CD4-positive, alpha-beta T cell treated with Interleukin-17A for 4 hours (primary cell): ENCODE data around the gene DUOX2.
"Not testable (repeated sequence)": the region's sequence is repeated elsewhere in the genome, so short reads cannot be mapped to it uniquely, and the experiment has no call there.

Source experiments
- DNase-seq: peaks from one replicate; pipeline ENCODE4 v3.0.0-alpha.2; 2020; ENCODE audit warnings: mixed read lengths

The DUOX2 gene

GRCh38 chr15:45118996-45119395 is 5.0 kb upstream of the DUOX2 start:
- DNase-seq: no peak

DNA sequence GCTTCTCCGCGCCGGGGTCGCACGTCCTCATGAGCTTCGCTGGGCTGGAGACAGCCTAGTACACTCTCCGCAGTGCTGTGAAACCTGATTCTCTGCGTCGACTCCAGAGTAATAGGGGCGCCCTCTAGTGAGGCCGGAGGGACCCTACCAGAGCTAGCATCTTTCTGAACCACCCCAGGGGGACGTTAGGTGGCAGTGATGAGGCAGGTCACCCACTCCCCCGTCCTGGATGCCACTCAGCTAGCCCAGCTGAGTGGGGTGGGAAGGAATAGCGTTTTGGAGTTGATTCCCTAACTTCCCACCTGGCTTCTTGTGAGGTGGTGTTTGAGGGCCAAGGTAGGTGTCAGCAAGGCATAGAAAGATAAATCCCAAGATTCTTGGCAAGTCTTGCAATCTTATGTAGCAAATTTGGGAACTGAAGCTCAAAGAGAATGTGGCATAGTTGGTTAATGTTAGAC is 4.2 kb upstream of the DUOX2 start:
- DNase-seq: peak; percentile 86

DNA sequence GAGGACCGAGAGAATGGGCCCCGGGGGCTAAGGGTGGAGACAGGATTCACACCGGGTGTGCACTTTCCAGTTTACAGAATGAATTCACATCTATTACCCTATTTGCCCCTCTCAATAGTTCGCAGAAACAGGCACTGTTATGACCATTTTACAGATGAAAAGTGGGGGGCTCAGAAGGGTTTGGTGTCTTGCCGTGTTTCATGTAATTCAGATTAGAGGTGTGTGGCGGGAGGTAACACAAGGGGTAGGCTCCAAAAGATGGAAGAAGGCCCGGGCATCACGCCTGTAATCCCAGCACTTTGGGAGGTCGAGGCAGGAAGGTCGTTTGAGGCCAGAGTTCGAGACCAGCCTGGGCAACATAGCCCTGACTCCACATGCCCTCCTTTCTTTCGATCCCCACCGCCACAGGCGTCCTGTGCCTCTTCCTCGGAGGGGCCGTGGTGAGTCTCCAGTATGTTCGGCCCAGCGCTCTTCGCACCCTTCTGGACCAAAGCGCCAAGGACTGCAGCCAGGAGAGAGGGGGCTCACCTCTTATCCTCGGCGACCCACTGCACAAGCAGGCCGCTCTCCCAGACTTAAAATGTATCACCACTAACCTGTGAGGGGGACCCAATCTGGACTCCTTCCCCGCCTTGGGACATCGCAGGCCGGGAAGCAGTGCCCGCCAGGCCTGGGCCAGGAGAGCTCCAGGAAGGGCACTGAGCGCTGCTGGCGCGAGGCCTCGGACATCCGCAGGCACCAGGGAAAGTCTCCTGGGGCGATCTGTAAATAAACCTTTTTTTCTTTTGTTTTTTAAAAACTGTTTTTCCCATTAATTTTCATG is 3.5 kb upstream of the DUOX2 start:
- DNase-seq: no peak

DNA sequence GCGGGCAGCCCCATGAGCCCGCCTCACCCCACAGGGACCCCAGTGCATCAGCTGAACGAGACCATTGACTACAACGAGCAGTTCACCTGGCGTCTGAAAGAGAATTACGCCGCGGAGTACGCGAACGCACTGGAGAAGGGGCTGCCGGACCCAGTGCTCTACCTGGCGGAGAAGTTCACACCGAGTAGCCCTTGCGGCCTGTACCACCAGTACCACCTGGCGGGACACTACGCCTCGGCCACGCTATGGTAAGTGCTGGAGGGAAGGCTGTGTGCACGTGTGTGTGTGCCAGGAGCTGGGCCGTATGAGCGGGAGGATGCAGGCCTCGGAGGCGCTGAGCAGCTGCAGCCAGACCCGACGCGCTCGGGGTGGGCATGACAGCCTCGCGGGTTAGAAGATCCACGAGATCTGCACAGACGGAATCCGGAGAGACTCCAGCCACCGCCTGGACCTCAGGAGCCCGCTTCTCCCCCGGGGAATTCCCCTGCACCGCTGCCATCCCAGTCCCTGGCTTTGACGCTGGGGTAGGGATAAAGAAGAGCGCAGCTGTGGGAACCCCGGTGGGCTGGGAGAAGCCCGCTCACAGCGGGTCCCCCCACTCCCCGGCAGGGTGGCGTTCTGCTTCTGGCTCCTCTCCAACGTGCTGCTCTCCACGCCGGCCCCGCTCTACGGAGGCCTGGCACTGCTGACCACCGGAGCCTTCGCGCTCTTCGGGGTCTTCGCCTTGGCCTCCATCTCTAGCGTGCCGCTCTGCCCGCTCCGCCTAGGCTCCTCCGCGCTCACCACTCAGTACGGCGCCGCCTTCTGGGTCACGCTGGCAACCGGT is 2.7 kb upstream of the DUOX2 start:
- DNase-seq: peak; percentile 29

- no peak for DNase-seq
Observed at GRCh38 chr15:45116006-45116481, 2.1 kb upstream of the DUOX2 start.

GRCh38 chr15:45115312-45115820 is 1.4 kb upstream of the DUOX2 start:
- no peak for DNase-seq

DNA sequence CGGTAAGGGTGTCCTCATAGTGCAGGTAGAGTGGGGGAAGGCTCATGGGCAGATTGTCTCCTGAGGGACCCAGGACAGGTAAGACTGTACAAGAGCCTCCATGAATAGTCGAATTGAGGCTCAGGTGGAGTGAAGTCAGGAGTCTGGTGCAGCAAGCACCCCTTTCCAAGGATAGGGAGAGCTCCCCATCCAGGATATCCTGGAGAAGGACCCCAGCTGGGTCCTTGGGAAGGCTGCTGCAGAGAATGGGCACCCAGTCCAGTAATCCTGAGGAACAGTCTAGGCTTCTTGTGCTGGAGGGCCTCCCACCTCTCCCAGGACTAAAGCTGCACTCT is 746 bp upstream of the DUOX2 start:
- DNase-seq: no peak

DNA sequence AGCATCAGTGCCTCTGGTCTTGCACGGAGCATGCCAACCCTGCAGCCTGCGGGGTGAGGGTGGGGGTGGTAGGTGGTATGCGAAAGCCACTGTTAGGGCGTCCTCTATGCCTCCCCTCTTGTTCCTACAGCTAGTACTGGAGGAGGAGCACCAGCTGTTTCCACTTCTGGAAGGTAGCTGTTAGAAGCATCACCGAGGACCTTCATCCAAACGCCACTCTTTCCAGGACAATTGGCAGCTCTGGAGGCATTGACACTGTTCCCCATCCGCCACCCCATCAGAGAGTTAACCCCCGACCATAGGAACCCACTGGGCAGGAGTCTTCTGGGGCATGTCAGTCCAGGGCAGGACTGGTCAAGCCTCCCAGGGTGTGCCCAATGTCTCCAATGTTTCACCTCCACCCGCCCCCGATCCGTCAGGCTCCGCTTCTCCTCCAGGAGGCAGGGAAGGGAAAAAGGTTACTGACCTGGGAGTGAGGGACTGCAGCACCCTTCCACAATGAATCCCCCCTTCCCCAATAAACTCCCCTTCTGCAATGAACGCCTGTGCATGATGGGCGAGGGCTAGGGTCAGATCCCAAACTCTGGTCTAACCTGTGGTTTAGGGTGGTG is 487 bp downstream of the DUOX2 start:
- no peak for DNase-seq

DNA sequence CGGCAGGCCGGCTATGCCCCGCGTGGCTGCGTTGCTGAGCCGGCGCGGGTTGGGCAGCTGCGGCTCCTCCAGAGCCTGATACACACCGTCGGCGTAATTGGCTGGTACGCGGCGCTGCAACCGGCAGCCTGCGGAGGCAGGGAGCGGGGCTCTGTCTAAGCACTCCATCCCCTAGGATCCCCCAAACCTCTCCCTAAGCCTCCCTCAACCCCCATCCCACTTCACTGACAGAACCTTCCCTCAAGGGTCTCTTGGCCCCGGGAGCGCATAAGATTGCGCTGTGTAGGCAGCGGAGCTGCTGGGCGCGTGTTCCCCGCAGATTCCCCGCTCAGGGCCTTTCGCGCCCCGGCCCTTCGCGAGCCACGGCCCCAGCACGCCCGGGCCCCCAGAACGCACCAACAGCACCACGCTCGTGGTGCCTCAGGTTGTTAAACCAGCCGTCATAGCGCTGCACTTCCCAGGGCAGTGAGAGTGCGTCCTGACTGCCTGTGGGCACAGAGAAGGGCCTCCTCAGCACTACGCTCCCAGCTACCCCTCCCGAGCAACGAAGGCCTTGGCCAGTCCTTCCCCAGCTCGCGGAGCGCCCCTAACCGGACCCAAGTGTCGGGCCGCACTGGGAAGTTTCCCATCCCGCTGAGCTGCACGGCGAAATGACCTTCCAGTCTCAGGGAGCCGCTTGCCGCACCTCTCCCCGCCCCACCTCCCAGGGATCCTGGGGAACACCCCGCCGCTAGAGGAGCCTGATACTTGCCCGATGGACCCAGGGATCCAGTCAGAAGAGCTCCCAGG is 1.2 kb downstream of the DUOX2 start:
- DNase-seq: no peak

DNA sequence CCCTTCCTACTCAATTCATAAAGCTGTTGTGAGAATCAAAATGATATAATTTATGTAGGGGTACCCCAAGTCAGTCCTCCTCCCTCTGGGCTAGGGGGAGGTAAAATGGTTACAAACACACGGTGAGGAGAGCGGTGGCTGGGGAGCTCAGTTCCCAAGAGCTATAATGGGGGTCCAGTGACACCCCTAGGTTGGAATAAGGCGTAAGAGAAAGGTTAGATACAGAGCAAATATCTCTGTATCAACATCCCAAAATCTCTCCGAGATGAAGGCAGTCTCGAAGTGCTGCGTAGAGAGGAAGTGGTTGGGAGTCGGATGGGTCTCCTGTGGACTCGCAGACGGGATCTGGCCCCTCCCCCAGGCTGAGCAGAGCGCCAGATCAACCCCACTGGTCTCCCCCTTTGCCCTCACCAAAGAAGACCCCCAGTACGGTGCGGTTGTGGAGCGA is 1.8 kb downstream of the DUOX2 start:
- no peak for DNase-seq

GRCh38 chr15:45111390-45112142 is 2.4 kb downstream of the DUOX2 start:
- no peak for DNase-seq

DNA sequence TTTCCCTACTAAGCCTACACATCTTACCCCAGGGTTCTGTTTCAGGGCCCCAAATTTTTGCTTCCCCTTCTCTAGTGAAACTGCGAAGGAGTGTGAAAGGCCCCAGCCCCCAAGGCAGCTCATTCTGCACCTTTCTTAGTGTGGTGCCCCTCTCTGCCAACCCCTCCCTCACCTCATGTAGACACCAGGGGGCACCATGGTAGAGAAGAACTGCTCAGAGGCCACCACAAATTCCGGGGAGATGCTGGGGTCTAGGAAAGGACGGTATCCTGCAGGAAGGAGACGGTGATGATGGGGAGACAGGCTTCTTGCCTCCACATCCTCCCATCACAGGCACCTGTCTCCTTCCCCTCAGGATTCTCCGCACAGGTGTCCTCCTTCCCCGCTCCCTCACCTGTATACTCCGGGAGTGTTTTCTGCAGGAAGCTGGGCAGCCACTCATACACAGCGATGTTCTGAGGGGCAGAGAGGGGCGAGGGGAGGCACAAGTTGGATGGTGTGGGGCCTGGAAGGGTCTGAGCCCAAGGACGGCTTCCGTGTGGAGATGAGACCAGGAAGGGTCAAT is 3.6 kb downstream of the DUOX2 start:
- no peak for DNase-seq

DNA sequence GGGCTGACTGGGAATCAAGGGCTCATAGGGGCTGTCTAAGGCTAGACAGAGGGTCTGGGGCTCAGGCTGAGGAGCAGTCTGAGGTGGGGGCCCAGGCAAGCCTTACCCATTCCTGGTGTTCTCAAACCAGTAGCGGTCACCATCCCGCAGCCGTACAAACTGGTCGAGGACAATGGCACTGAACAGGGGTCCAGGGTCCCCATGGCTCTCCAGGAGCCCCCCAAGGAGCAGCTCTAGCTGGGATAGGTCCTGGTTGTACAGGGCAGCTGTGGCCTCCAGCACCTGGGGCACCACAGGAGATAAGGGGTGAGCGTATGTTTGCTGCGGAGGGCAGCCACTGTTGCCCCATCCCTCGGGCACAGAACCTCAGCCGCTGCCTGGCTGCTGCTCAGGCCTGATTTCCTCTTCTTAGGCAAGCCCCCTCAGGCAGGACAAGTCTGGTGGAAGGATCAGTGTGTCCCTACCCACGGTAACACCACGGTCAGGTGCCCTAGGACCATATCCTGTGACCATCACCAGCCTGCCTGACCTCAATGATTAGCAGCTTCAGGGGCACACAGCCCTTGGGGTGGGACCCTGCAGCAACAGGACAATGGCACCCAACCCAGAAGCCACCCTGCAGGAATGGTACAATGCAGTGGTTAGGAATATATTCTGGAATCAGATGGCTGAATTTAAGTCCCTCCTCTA is 5.9 kb downstream of the DUOX2 start:
- DNase-seq: no peak

DNA sequence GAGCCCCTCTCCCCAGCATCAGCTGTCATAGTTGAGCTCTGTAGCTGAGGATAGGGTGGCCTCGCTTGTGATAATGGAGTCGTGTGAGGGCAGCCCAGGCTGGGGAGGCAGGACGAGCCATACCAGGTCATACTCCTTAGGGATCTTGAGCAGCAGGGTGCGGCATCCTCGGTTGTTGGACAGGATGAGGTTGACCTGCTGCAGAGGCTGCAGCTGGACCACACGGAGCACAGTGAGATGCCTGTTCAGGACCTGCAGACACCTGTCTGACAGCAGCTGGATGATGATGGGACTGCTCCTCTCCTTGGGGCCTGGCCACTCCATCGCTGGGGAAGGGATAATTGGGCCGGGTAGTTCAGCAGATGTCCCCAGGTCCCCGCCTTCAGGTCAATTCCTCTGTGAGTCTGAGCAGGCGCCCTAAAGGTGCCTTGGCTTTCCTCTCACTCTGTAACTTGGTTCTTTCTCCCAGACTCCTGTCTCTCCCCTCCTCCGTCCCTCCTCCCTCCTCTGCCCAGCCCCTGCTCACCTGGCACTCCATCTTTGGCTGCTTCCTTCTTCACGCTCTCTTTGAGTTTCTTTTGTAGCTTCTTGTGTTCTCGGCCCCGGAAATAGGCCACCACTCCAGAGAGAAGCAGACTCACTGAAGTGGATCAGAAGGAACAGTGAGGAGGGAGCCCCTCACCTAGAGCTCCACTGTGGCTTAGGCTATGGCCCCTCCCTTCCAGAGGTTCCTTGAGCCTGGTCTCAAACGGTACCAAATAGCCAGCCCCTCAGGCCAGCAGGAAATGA is 7.8 kb downstream of the DUOX2 start:
- DNase-seq: no peak

- DNase-seq: no peak
Observed at GRCh38 chr15:45105586-45105985, 8.4 kb downstream of the DUOX2 start.

DNA sequence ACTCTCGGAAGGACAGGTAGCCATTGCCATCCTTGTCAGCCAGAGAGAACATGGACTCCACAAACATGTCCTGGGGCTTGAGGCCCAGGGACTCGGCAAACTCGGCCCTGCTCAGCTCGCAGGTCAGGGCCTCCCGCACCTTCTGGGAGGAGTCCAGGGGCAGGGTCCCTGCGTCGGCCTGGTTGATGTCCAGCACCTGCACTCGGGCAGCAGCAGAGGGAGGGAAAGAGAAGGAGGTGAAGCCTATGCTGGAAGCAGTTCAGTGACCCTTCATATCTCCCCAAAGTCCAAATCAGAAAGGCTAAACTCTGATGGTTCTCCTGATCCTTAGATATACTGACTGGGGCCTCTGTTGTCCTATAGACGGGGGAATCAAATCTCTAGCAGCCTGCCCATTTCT is 9.8 kb downstream of the DUOX2 start:
- not testable (repeated sequence) for DNase-seq

DNA sequence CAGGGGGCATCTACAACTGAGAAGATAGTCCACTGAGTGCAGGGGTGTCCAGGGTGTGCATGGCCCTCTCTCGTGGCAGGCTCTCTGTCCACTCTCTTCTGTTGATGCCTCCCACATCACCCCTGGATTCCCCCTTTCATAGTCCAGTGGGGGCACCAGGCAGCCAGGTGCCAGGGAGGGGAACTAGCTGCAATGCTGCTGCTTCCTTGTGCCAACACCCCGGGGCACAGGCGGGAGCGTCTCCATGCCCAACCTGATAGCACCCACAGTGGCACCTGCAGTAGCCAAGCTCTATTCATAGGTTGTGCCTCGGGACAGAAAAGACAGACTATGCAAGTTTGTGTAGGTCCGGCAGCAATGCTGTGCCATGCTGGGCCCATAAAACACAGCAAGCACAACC is 11.7 kb downstream of the DUOX2 start:
- DNase-seq: no peak

DNA sequence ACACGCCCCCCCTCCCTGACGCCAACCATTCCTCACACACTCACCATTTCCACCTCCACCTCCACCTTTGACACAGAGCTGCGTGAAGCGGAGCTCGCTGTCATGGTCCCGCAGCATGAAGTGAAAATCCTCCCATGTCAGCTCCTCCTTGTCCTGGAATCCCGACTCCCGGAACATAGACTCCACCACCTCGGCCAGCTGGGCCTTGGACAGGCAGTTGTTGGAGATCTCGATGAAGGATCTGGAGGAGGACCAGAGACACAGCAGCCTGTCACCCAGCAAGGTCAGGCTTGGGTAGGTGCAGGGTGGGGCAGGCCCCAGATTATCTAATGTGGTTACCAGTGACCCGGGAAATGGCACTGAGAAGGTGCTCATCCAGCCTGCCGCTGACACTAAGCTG is 12.2 kb downstream of the DUOX2 start:
- DNase-seq: no peak

GRCh38 chr15:45100884-45101625 is 12.9 kb downstream of the DUOX2 start:
- no peak for DNase-seq
